ENCODE measurements around the gene CORO1A.
"Not testable (repeated sequence)": the region's sequence is repeated elsewhere in the genome, so short reads cannot be mapped to it uniquely, and the experiment has no call there.

Gene CORO1A

DNA sequence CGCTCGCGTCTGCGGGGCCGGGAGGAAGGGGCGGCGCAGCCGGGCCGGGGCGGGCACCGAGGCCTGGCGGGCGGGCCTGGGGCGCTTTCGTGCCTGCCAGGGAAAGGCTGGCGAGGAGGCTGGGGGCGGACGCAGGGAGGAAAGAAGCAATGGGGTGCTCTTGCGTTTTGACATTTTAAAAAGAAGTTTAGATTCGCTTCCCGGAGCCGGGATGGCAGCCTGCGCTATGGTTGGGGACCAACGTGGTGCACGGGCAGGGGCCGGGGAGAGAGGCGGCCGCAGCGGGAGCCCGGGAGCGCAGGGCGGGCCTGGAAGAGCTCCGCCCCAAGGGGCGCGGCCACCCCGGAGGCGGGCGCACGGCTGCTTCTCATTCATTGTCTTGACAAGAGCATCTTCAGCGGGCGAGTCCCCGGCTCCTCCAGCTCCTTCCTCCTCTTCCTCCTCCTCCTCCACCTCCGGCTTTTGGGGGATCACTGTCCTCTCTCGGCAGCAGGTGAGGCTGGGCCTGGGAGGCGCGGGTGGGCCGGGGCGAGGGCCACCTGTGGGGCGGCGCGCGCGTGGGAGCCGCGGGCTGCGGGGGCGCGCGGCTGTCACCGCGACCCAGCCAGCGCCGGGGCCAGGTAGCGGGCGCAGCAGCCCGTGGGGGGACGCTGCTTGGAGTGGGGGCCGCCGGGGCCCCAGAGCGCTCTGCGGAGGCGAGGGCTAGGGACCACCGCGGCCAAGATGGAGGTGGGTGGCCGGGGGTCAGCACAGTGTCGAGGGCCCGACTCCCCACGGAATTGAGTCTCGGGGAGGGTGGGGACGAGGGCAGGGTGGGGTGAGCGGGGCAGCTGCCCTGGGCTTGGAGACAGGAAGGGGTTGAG lies at the start of gene CORO1A:
Gene CORO1A, plus strand, starts transcription at position 370 of the 863 bp plus-strand sequence. CDS start 1,608 bp downstream, outside the sequence.
- no peak within 1 kb of the TSS for H3K27ac ChIP-seq
- DNase-seq (ENCODE audit: low read depth, low spot score) = no peak

DNA sequence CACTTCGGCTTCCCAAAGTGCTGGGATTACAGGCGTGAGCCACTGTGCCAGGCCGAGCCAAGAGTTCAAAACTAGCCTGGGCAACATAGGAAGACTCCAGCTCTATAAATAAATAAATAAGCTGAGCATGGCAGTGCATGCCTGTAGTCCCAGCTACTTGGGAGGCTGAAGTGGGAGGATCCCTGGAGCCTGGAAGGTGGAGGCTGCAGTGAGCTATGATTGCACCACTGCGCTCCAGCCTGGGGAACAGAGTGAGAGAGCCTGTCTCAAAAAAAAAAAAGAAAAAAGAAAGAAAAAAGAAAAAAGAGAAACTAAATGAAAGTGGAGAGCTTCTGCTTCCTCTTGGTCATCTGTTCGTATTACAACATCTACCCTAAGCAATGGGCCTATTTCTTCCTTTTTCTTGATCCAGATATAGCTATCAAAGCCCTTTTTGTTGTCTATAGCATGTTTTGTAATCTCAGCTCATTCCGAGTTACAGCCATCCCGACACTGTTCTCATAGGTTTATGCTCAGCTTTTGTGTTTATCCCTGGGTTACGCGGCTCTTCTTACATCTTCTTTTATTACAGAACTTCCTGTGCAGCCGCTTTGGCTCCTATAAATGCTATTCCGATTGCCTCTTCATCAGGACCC lies 46.3 kb upstream of the CORO1A start:
- no peak overlapping the region for H3K27ac ChIP-seq

DNA sequence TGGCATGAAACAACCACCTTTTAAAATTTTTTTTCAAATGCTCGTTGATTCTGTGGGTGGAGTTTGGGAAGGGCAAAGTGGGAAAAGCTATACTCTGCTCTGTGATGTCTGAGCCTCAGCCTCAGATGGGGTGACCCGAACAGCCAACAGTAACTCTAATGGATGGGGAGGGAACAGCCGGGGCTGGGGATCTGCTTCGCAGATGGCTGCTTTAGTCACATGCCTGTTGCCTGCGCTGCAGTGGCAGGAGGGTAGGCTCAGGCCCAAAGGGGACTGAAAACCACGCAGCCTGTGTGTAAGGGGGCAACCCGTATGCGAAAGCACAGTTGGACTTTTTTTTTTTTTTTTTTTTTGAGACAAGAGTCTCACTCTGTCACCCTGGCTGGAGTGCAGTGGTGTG lies 45.5 kb upstream of the CORO1A start:
- no peak overlapping the region for H3K27ac ChIP-seq
- no peak for DNase-seq (ENCODE audit: low read depth, low spot score)

More for the DNA sequence above, 46.3 kb upstream of the CORO1A start:
- DNase-seq (ENCODE audit: low read depth, low spot score) = no peak

DNA sequence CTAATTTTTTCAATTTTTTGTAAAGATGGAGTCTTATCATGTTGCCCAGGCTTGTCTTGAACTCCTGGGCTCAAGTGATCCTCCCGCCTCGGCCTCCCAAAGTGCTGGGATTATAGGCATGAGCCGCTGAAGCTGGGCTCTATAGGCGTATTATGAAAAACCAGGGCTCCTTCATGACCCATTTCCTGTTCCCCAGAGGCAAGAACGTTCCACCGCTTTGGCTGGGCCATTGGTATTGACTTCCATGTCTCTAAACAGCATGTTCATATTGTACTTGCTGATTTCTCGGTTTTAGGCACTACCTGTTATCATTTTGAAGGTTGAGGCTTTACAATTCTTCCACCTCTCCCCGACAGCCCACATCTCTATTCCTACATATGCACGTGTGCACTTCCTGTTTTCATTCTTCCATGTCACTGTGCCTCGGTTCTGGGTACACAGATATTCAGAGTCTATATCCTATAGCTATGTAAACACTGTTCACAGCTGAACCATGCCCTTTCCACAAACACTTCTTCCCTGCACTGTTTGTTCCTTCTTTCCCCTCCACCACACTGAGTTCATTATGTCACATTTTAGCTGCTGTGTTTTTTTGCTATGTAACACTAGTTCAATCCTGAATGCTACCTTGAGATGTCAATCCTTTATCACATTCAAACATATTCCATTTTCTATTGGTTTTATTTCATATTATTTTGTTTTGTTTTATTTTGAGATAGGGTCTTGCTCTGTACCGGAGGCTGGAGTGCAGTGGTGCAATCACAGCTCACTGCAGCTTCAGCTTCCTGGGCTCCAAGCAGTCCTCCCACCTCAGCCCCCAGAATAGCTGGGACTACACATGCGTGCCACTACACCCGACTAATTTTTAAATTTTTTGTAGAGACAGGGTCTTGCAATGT lies 43.6 kb upstream of the CORO1A start:
- H3K27ac ChIP-seq = no peak overlapping the region
- DNase-seq (ENCODE audit: low read depth, low spot score) = no peak

DNA sequence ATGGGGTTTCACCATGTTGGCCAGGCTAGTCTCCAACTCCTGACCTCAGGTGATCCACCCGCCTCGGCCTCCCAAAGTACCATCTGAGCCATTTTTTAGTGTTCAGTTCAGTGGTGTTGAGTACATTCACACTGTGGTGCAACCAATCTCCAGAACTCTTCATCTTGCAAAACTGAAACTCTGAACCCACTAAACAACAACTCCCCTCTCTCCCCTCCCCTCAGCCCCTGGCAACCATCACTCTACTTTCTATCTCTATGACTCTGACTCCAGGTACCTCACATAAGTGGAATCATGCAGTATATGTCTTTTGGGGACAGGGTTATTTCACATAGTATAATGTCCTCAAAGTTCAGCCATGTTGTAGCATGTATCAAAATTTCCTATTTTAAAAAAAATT lies 41.7 kb upstream of the CORO1A start:
- DNase-seq (ENCODE audit: low read depth, low spot score) = no peak

DNA sequence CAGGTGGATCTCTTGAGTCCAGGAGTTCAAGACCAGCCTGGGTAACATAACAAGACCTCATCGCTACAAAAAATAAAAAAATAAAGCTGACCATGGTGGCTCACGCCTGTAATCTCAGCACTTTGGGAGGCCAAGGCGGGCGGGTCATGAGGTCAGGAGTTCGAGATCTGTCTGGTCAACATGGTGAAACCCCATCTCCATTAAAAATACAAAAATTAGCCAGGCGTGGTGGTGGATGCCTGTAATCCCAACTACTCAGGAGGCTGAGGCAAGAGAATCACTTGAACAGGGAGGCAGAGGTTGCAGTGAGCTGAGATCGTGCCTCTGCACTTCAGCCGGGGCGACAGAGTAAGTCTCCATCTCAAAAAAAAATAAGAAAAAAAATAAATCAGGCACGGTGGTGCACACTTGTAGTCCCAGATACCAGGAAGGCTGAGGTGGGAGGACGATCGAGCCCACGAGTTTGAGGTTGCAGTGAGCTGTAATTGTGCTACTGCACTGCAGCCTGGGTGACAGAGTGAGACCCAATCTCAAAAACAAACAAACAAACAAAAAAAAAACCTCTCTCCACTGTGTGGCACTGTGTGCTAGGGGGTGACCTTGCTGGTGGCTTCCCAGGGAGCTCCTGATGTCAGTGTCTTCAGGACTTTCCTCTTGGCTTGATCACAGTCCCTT lies 40.6 kb upstream of the CORO1A start:
- H3K27ac ChIP-seq = no peak overlapping the region
- DNase-seq (ENCODE audit: low read depth, low spot score) = no peak

More for the DNA sequence above, 41.7 kb upstream of the CORO1A start:
- H3K27ac ChIP-seq = no peak overlapping the region

DNA sequence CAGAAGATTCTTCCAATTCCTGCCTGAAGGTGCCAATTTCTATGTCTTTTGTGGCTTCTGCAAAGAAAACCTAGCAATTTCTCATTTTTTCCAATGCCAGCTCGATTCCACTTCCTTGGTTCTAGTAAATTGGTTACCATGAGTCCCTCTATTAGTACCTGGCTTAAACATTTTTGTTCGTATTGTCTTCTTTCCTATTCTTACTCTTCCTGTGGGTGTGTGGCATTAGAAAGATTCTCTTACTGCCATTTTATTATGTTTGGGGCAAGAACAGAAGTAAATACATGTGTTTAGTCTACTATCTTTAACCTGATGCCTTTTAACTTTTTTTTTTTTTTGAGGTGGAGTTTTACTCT lies 40.1 kb upstream of the CORO1A start:
- DNase-seq (ENCODE audit: low read depth, low spot score) = no peak
- no peak overlapping the region for H3K27ac ChIP-seq

DNA sequence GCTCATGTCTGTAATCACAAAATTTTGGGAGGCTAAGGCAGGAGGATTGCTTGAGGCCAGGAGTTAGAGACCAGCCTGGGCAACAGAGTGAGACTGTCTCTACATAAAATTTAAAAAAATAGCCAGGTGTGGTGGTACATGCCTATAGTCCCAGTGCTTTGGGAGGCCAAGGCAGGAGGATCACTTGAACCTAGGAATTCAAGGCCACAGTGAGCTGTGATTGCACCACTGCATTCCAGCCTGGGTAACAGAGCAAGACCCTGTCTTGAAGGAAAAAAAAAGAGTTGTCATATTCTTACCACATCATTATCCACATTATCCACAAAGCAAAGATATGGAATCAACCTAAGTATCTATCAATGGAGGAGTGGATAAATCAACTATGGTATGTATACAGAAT lies 39.4 kb upstream of the CORO1A start:
- DNase-seq (ENCODE audit: low read depth, low spot score) = no peak
- no peak overlapping the region for H3K27ac ChIP-seq

DNA sequence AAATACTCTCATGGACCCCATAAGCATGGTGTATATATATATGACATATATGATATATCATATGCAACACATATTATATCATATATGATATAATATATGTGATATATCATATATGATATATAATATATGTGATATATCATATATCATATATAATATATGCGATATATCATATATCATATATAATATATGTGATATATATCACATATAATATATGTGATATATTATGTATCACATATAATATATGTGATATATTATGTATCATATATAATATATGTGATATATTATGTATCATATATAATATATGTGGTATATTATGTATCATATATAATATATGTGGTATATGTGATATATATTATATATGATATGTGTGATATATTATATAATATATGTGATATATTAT lies 38.5 kb upstream of the CORO1A start:
- DNase-seq (ENCODE audit: low read depth, low spot score) = no peak
- H3K27ac ChIP-seq = no peak overlapping the region

DNA sequence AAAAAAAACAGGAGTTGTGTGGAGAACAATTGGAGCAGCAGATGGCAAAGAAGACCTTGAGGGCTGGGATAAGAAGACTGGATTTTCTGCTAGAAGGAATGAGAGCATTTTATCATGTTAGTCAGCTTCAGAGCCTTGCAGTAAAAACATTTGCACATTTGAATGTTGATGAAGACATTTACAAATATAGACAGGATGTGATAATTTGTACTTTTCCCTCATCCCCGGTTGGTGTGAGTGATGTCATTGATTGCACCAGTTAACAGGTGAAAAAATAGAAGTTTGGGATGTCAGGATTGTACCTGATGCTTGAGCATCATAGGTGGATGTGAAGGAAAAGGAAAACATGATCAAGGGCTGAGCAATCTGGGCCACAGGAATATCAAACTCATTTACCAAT lies 37.7 kb upstream of the CORO1A start:
- DNase-seq (ENCODE audit: low read depth, low spot score) = no peak

DNA sequence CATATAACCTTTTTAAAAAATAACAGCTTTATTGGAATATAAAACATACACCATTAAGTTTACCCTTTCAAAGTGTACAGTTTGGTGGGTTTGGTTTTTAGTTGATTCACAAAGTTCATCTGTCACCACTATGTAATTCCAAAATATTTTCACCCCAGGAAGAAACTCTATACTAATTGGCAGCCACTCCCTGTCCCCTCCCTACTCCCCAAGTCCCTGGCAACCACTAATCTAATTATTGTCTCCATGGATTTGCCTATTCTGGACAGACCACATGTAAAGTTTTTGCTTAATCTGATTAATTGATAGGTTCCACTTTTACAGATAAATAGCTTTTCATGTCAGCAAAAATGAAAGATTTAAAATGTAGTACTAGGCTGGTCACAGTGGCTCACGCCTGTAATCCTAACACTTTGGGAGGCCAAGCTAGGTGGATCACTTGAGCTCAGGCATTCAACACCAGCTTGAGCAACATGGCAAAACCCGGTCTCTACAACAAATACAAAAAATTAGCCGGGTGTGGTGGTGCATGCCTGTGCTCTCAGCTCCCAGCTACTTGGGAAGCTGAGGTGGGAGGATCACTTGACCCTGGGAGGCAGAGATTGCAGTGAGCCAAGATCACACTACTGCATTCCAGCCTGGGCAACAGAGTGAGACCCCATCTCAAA lies 35.4 kb upstream of the CORO1A start:
- no peak for DNase-seq (ENCODE audit: low read depth, low spot score)
- no peak overlapping the region for H3K27ac ChIP-seq

More for the DNA sequence above, 37.7 kb upstream of the CORO1A start:
- no peak overlapping the region for H3K27ac ChIP-seq

DNA sequence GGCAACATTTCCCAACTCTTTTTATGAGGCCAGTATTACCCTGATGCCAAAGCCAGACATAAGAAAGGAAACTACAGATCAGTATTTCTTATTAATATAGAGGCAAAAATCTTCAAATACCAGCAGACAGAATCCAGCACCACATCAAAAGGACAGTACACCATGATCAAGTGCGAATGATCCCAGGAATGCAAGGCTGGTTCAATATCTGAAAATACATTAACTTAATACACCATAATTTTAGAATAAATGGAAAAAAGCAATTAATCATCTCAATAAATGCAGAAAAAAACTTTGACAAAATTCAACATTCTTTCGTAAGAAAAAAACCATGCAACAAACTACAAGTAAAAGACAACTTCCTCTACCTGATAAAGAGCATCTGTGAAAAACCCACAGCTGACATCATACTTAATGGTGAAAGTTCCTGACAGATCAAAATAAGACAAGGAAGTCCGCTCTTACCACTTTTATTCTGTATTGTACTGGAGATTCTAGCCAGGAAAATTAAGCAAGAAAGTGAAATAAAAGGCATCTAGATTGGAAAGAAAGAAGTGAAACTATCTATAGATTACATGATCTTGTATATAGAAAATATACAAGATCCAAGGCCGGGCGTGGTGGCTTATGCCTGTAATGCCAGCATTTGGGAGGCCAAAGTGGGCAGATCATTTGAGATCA lies 34.0 kb upstream of the CORO1A start:
- DNase-seq (ENCODE audit: low read depth, low spot score) = no peak
- no peak overlapping the region for H3K27ac ChIP-seq

DNA sequence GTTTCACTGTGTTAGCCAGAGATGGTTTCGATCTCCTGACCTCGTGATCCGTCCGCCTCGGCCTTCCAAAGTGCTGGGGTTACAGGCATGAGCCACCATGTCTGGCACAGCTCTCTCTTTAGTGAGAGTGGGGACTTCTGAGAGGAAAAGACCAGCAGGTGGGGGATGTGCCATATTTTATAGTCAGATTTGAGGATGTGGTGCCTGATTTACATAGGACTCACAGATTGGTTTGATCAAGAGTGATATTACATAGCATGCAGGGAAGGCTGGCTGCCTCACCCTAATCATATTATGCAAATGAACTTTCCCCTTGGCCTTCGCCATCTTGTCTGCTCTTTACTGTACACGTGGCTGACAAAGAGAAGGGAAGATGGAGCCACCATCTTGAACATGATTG lies 32.3 kb upstream of the CORO1A start:
- DNase-seq (ENCODE audit: low read depth, low spot score) = no peak
- H3K27ac ChIP-seq = no peak overlapping the region

DNA sequence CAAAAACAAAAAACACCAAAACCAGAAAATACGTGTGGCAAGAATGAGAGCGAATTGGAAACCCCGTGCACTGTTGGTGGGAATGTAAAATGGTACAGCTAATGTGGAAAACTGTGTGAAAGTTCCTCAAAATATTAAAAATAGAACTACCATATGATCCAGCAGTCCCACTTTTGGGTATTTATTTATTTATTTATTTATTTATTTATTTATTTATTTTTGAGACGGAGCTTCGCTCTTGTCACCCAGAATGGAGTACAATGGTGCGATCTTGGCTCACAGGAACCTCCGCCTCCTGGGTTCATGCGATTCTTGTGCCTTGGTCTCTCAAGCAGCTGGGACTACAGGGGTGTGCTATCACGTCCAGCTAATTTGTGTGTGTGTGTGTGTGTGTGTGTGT lies 30.9 kb upstream of the CORO1A start:
- no peak overlapping the region for H3K27ac ChIP-seq
- DNase-seq (ENCODE audit: low read depth, low spot score) = no peak

DNA sequence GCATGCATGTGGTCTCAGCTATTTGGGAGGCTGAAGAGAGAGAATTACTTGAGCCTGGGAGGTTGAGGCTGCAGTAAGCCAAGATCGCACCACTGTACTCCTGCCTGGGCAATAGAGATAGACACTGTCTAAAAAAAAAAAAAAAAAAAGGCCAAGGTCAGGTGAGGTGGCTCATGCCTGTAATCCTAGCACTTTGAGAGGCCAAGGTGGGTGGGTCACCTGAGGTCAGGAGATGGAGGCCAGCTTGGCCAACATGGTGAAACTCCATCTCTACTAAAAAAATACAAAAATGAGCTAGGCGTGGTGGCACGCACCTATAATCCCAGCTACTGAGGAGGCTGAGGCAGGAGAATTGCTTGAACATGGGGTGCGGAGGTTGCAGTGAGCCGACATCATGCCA lies 28.2 kb upstream of the CORO1A start:
- H3K27ac ChIP-seq = no peak overlapping the region
- no peak for DNase-seq (ENCODE audit: low read depth, low spot score)

DNA sequence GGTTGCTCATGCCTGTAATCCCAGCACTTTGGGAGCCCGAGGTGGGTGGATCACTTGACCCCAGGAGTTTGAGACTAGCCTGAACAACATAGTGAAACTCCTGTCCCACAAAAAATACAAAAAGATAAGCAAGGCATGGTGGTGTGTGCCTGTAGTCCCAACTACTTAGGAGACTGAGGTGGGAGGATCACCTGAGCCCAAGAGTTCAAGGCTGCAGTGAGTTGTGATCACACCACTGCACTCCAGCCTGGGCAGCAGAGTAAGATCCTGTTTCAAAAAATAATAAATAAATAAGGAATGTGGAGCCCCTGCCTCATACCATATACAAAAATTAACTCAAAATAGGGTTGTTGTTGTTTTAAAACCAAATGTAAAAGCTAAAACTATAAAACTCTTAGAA lies 26.2 kb upstream of the CORO1A start:
- H3K27ac ChIP-seq = no peak overlapping the region
- no peak for DNase-seq (ENCODE audit: low read depth, low spot score)

DNA sequence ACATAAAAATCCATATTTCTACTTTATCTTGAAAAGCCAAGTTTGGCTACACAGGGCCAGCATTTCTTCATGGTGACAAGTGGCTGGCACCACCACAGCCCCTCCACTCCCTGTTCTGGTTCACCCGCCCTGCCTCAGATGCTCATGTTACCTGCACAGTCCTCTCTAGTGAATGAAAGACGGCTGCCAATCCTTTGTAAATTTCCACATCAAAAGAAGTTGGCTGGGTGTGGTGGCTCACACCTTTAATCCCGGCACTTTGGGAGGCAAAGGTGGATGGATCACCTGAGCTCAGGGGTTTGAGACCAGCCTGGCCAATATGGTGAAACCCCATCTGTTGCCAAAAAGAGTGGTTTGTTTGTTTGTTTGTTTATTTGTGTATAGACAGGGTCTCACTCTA lies 19.9 kb upstream of the CORO1A start:
- no peak overlapping the region for H3K27ac ChIP-seq
- DNase-seq (ENCODE audit: low read depth, low spot score) = no peak

DNA sequence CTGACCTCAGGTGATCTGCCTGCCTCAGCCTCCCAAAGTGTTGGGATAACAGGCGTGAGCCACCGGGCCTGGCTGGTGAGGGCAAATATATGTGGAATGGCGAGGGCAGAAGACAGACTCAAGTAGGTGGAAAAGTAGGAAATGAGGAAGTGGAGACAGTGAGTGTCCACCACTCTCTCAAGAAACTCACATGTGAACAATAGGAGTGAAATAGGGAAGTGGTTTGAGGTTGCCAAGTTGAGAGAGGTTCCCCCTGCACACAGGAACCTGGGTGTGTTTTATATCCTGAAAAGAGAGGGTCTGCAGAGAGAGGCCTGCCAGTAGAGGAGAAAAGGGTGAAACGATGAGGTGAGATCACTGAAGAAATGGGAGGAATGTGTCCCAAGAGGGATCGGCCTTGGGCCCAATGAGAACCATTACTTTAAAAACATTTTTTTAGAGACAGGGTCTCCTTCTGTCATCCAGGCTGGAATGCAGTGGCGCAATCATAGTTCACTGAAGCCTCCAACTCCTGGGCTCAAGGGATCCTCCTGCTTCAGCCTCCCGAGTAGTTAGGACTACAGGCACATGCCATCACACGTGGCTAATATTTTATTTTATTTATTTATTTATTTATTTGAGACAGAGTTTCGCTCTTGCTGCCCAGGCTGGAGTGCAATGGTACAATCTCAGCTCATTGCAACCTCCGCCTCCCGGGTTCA lies 17.1 kb upstream of the CORO1A start:
- H3K27ac ChIP-seq = no peak overlapping the region
- no peak for DNase-seq (ENCODE audit: low read depth, low spot score)

DNA sequence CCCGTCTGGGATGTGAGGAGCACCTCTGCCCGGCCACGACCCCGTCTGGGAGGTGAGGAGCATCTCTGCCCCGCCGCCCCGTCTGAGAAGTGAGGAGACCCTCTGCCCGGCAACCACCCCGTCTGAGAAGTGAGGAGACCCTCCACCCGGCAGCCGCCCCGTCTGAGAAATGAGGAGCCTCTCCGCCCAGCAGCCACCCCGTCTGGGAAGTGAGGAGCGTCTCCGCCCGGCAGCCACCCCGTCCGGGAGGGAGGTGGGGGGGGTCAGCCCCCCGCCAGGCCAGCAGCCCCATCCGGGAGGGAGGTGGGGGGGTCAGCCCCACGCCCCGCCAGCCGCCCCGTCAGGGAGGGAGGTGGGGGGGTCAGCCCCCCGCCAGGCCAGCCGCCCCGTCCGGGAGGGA lies 14.7 kb upstream of the CORO1A start:
- H3K27ac ChIP-seq; DNase-seq (ENCODE audit: low read depth, low spot score): not testable (repeated sequence)

Data from epithelial cell of prostate (primary cell).